ENCODE data around the gene KLF16. TPM values are rescaled to one million over a fixed set of nuclear protein-coding genes. Genes with fewer than 3 reads are reported as not detected.

Gene KLF16
- total RNA-seq, 2 experiments from 2014 or later, result 83.8 to 89.2 TPM

GRCh38 chr19:1829958-1830357 is 33.4 kb downstream of the KLF16 start:
- Mint-ChIP-seq H3K27ac (no peak overlapping the region), H3K4me3 (no peak overlapping the region), H3K9me3 (no peaks in the 10 kb centered on the region), H3K27me3 (no peaks in the 10 kb centered on the region), H3K4me1 (ENCODE audit: low read depth) (peaks cover 4% of the 10 kb centered on the region), H3K36me3 (ENCODE audit: low read depth) (peaks cover 17% of the 10 kb centered on the region)
- ATAC-seq (ENCODE audit: poor library complexity) (no peak), DNase-seq (no peak)
- CTCF ChIA-PET, result interaction anchor here (1.0 to 1.1 kb wide), 2 partner anchors 7 to 68 kb away, joined by 3 to 4 read pairs; no protein-coding TSS in a partner anchor
- H3K36me3 ChIP-seq (ENCODE audit: insufficient read depth, low read length), result peaks cover 59% of the 10 kb centered on the region
- POLR2A ChIA-PET, result no interaction called here
- TF ChIP-seq, protein P1, sequence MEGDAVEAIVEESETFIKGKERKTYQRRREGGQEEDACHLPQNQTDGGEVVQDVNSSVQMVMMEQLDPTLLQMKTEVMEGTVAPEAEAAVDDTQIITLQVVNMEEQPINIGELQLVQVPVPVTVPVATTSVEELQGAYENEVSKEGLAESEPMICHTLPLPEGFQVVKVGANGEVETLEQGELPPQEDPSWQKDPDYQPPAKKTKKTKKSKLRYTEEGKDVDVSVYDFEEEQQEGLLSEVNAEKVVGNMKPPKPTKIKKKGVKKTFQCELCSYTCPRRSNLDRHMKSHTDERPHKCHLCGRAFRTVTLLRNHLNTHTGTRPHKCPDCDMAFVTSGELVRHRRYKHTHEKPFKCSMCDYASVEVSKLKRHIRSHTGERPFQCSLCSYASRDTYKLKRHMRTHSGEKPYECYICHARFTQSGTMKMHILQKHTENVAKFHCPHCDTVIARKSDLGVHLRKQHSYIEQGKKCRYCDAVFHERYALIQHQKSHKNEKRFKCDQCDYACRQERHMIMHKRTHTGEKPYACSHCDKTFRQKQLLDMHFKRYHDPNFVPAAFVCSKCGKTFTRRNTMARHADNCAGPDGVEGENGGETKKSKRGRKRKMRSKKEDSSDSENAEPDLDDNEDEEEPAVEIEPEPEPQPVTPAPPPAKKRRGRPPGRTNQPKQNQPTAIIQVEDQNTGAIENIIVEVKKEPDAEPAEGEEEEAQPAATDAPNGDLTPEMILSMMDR (IDR thresholded peaks at IDR 0.05), result no peak
- intact Hi-C loops (cut with DNase I, micrococcal nuclease), result loop anchor here in 1 of 2 experiments (5.0 to 10.0 kb wide), 2 partner anchors 158 to 285 kb away; no protein-coding TSS in a partner anchor
- H3K9me3 ChIP-seq (ENCODE audit: control insufficient read depth in 1 of 2, insufficient read depth in 1 of 2, low read length in 2 of 2), result no peaks in the 10 kb centered on the region
- peaks cover 17% of the 10 kb centered on the region for H3K4me1 ChIP-seq (ENCODE audit: insufficient read depth, low read length)
- no peaks in the 10 kb centered on the region for H3K27me3 ChIP-seq (ENCODE audit: control insufficient read depth in 1 of 2, insufficient read depth in 2 of 2, low read length in 2 of 2)
- no peak overlapping the region for H3K27ac ChIP-seq (ENCODE audit: low read depth in 1 of 2, low read length in 2 of 2)
- no peak overlapping the region for H3K4me3 ChIP-seq (ENCODE audit: low read length)

GRCh38 chr19:1828279-1829238 is 34.8 kb downstream of the KLF16 start:
- POLR2A ChIA-PET, result interaction anchor here (1.9 kb wide), 1 partner anchor 28 kb away, joined by 5 read pairs; no protein-coding TSS in a partner anchor
- no peak for ATAC-seq (ENCODE audit: poor library complexity)
- Histone ChIP-seq H3K9me3 (ENCODE audit: control insufficient read depth in 1 of 2, insufficient read depth in 1 of 2, low read length in 2 of 2) (no peaks in the 10 kb centered on the region), H3K4me1 (ENCODE audit: insufficient read depth, low read length) (peaks cover 10% of the 10 kb centered on the region), H3K27me3 (ENCODE audit: control insufficient read depth in 1 of 2, insufficient read depth in 2 of 2, low read length in 2 of 2) (no peaks in the 10 kb centered on the region), H3K27ac (ENCODE audit: low read depth in 1 of 2, low read length in 2 of 2) (no peak overlapping the region), H3K4me3 (ENCODE audit: low read length) (no peak overlapping the region), H3K36me3 (ENCODE audit: insufficient read depth, low read length) (peaks cover 61% of the 10 kb centered on the region)
- Mint-ChIP-seq H3K27ac (no peak overlapping the region), H3K4me3 (no peak overlapping the region), H3K9me3 (no peaks in the 10 kb centered on the region), H3K36me3 (ENCODE audit: low read depth) (peaks cover 26% of the 10 kb centered on the region), H3K4me1 (ENCODE audit: low read depth) (peaks cover 4% of the 10 kb centered on the region), H3K27me3 (no peaks in the 10 kb centered on the region)
- intact Hi-C loops (cut with DNase I, micrococcal nuclease), result loop anchor here in 1 of 2 experiments (5.0 to 10.0 kb wide), 2 partner anchors 156 to 284 kb away; no protein-coding TSS in a partner anchor
- CTCF ChIA-PET, result interaction anchor here (1.1 kb wide), 1 partner anchor 9 kb away, joined by 4 read pairs; no protein-coding TSS in a partner anchor
- TF ChIP-seq, protein P1 (IDR thresholded peaks at IDR 0.05), result no peak
- no peak for DNase-seq

DNA sequence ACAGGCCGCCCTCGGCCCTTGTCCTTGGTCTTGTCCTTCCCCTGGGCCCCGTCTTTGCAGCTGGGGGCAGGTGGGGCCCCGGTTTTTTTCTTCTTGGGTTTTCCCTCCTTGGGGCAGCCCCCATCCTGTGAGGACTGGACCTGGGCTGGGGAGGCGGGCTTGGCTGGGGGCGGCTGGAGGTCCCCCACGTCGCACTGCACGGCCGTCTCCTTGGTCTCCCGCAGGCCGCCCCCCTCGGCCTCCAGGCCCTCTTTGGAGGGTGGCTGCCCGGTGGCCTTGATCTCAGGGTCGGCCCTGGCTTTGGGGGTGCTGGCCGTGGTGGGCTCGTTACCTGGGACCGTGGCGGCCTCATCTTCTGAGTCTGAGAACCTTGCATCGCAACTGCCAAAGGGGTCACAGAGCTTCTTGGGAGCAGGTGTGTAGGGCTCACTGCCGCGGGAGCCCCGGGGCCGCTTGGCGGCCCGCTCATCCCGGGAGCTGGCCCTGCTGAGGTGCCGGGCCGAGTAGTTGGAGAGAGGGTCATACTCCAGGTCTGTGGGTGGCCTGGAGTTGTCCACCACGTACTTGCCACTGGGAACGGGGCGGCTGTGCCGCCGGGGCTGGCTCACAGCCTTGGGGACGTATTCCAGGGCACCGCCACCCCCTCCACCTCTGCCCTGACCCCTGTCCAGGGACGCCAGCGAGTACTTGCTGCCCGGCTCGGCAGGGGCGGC is 35.7 kb downstream of the KLF16 start:
- ATAC-seq (ENCODE audit: poor library complexity) (no peak), DNase-seq (no peak)
- TF ChIP-seq, protein P1 (IDR thresholded peaks at IDR 0.05), result no peak
- peaks cover 10% of the 10 kb centered on the region for H3K4me1 ChIP-seq (ENCODE audit: insufficient read depth, low read length)
- ChIA-PET POLR2A (interaction anchor here (0.5 to 1.9 kb wide), 2 partner anchors 29 to 991 kb away, joined by 3 to 5 read pairs; no protein-coding TSS in a partner anchor), CTCF (no interaction called here)
- H3K27me3 ChIP-seq (ENCODE audit: control insufficient read depth in 1 of 2, insufficient read depth in 2 of 2, low read length in 2 of 2), result no peaks in the 10 kb centered on the region
- no peaks in the 10 kb centered on the region for H3K27me3 Mint-ChIP-seq
- H3K4me3 Mint-ChIP-seq, result no peak overlapping the region
- H3K9me3 Mint-ChIP-seq, result no peaks in the 10 kb centered on the region
- H3K9me3 ChIP-seq (ENCODE audit: control insufficient read depth in 1 of 2, insufficient read depth in 1 of 2, low read length in 2 of 2), result no peaks in the 10 kb centered on the region
- H3K4me3 ChIP-seq (ENCODE audit: low read length), result no peak overlapping the region
- H3K36me3 Mint-ChIP-seq (ENCODE audit: low read depth), result peaks cover 31% of the 10 kb centered on the region
- H3K36me3 ChIP-seq (ENCODE audit: insufficient read depth, low read length), result peaks cover 66% of the 10 kb centered on the region
- H3K4me1 Mint-ChIP-seq (ENCODE audit: low read depth), result peaks cover 4% of the 10 kb centered on the region
- no peak overlapping the region for H3K27ac Mint-ChIP-seq
- intact Hi-C loops (cut with DNase I, micrococcal nuclease), result loop anchor here in 1 of 2 experiments (5.0 to 10.0 kb wide), 2 partner anchors 155 to 283 kb away; no protein-coding TSS in a partner anchor
- H3K27ac ChIP-seq (ENCODE audit: low read depth in 1 of 2, low read length in 2 of 2), result no peak overlapping the region
